Activated naive CD4-positive, alpha-beta T cell treated with anti-CD3 and anti-CD28 coated beads, Interleukin-2, amount 50 U/mL, for 72 hours (primary cell): ENCODE data around the gene CACNB4. TPM values are rescaled to one million over a fixed set of nuclear protein-coding genes. Genes with fewer than 3 reads are reported as not detected.
"Not testable (repeated sequence)": the region's sequence is repeated elsewhere in the genome, so short reads cannot be mapped to it uniquely, and the experiment has no call there.

Experiments
- ATAC-seq, 2 donors: fragments of 150-1000 bp; cut with Tn5 transposase; 2 replicates each; pipeline ENCODE4 v1.10.0; 2021; ENCODE audit warnings: mild to moderate bottlenecking in 2 of 2, moderate library complexity in 2 of 2
- DNase-seq, 2 donors: peaks; one replicate each; pipeline ENCODE4 v3.0.0; 2021 to 2022; ENCODE audit warnings: low spot score in 2 of 2
- H3K27ac Mint-ChIP-seq, 2 donors: one replicate each; pipeline ENCODE4 v1.8.0; 2022; ENCODE audit warnings: mild to moderate bottlenecking in 2 of 2, mixed read lengths in 2 of 2
- H3K36me3 Mint-ChIP-seq, 2 donors: one replicate each; pipeline ENCODE4 v1.8.0; 2022; ENCODE audit warnings: mixed read lengths in 2 of 2
- H3K9me3 Mint-ChIP-seq, 2 donors: one replicate each; pipeline ENCODE4 v1.8.0; 2022; ENCODE audit warnings: mixed read lengths in 2 of 2
- total RNA-seq, 2 donors: library from RNA; stranded (reverse); gene quantifications; one replicate each; pipeline ENCODE4 v1.2.3, GENCODE V29; 2022

CACNB4 gene
- total RNA-seq, 2 donors from 2014 or later: 0.32 to 1.5 TPM

DNA sequence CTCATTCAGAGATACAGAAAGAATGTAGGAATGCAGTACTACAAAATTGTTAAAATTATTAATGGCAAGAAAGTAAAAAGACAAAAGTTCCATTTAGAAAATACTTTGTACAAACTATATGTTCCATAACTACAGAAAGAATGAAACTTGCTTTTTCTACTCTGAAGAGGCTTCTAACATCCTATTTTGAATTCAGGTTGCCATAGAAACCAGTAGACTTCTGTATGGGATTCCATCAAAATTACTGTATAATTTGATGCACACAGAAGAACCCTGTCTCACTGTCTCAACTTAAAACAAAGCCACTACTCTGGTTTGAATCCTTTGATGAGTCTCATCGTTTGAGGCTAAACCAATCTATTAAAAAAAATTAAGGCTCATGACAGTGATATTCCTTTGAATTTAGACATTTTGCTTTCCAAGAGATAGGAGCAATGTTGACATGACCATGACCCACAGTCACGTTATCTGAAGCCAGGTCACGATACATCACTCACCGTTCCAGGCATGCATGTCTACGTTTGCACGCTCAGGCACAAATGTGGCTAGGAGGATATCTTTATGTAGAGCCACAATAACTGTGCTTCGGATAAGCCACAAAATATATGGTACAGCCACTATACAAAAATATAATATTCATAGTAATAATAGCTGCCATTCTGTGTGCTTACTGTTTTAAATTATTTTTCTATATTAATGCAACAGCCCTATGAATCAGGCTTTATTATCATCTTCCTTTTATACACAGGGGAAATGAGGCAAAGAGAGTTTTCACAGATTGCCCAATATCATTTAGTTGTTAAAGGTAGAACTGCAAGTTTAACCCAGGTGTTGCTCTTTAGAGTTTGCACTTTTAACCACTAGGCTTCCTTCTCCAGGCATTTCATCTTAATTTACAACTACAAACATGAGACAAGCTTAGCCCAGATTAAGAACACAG is 82.4 kb downstream of the CACNB4 start:
- H3K27ac Mint-ChIP-seq: no peak overlapping the region
- no peak for DNase-seq
- H3K9me3 Mint-ChIP-seq: no peaks in the 10 kb centered on the region
- ATAC-seq: no peak
- H3K36me3 Mint-ChIP-seq: no peaks in the 10 kb centered on the region

DNA sequence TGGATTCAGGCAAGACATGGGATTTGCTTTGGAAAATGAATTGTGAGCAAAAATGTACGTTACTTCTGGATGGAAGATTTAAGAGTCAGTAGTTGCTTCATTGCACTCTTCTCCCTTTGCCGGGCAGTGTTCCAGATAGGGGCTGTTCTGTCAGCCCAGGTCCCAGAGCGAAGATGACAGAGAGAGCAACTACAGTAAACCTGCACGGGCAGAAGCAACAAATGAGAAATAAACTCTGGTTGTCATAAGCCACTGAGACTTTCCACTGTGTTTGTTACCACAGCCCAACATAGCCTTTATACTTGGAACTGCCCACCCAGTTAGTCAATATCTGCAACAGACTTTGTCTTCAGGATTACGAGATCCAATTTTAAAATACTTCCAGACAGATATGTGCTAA is 83.3 kb downstream of the CACNB4 start:
- no peak for DNase-seq
- no peak overlapping the region for H3K27ac Mint-ChIP-seq
- no peaks in the 10 kb centered on the region for H3K36me3 Mint-ChIP-seq
- no peaks in the 10 kb centered on the region for H3K9me3 Mint-ChIP-seq
- ATAC-seq: no peak

DNA sequence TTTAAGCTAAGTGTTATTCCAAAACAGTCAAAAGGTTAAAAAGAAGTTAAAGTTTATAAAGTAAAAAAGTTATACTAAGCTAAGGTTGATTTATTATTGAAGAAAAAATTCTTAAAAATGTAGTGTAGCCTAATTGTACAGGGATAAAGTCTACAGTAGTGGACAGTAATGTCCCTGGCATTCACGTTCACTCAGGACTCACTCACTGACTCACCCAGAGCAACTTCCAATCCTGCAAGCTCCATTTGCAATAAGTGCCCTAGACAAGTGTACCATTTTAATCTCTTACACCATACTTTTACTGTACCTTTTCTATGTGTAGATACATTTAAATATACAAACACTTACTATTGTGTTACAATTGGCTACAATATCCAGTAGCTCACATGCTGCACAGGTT is 86.1 kb downstream of the CACNB4 start:
- no peak for ATAC-seq
- no peak overlapping the region for H3K27ac Mint-ChIP-seq
- DNase-seq: no peak
- no peaks in the 10 kb centered on the region for H3K36me3 Mint-ChIP-seq
- no peaks in the 10 kb centered on the region for H3K9me3 Mint-ChIP-seq

DNA sequence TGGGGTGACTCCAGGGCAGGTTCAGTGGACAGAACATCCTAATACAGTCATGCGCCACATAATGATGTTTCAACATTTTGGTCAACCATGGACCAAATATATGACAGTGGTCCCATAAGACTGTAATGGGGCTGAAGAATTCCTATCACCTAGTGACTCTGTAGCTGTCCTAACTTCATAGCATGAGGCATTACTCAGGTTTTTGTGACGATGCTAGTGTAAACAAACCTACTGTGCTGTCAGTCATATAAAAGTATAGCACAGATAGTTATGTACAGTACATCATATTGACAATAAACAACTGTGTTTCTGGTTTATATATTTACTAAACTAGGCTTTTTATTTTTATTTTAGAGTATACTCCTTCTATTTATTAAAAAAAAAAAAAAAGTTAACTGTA is 87.1 kb downstream of the CACNB4 start:
- ATAC-seq: no peak
- no peaks in the 10 kb centered on the region for H3K9me3 Mint-ChIP-seq
- H3K36me3 Mint-ChIP-seq: no peaks in the 10 kb centered on the region
- H3K27ac Mint-ChIP-seq: no peak overlapping the region
- DNase-seq: no peak

DNA sequence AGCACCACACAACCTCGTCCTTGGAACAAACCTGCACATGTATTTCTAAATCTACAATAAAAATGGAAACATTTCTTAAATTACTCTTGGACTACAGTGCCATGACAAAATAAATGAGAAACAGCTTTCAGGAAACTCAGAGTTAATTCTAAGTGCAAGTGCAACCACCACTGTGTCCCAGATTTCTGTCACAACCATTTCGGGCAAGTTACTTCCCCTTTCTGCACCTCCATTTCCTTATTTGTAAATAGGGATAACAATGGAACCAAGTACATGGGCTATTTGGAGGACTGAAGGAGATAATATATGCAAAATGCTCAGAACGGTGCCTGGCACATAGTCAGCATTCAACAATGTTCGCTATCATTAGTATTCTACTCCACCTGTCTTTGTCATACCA is 93.2 kb downstream of the CACNB4 start:
- DNase-seq: no peak
- H3K9me3 Mint-ChIP-seq: no peaks in the 10 kb centered on the region
- H3K36me3 Mint-ChIP-seq: no peaks in the 10 kb centered on the region
- ATAC-seq: no peak
- H3K27ac Mint-ChIP-seq: no peak overlapping the region

DNA sequence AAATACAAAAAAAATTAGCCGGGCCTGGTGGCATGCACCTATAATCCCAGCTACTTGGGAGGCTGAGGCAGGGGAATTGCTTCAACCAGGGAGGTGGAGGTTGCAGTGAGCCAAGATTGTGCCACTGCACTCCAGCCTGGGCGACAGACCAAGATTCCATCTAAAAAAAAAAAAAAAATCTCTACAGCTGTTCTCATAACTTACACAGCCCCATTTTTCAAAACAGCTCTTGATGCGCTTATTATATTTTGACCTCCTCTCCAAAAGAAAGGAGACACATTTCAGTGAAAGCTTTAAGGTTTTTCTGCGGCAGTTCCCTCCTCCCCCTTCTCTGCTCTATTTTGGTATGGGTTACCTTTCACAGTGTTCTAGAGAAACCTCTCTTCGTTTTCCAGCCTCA is 95.6 kb downstream of the CACNB4 start:
- not testable (repeated sequence) for DNase-seq, H3K27ac Mint-ChIP-seq, ATAC-seq, H3K9me3 Mint-ChIP-seq, H3K36me3 Mint-ChIP-seq

DNA sequence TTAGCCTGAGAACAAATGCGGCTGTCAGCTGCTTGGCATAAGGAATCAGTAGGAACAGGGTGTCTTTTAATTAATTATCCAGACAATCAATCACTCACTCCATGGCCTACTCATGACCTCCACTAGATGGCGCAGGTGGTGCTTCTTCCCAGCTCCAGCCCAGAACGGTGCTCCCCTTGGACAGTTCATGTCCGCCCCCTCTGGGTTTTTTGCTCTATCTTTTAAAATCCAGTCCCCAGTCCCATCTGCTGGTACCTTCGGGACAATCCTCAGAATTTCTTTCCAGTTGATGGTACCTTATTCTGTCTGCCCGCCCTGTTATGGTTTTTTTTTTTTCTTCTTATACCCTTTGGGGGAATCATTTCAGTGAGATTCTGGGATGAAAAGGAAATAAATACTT is 99.8 kb downstream of the CACNB4 start:
- Mint-ChIP-seq H3K36me3 (no peaks in the 10 kb centered on the region), H3K9me3 (no peaks in the 10 kb centered on the region)
- peak in 1 of 2 donors; percentile 48 for DNase-seq

DNA sequence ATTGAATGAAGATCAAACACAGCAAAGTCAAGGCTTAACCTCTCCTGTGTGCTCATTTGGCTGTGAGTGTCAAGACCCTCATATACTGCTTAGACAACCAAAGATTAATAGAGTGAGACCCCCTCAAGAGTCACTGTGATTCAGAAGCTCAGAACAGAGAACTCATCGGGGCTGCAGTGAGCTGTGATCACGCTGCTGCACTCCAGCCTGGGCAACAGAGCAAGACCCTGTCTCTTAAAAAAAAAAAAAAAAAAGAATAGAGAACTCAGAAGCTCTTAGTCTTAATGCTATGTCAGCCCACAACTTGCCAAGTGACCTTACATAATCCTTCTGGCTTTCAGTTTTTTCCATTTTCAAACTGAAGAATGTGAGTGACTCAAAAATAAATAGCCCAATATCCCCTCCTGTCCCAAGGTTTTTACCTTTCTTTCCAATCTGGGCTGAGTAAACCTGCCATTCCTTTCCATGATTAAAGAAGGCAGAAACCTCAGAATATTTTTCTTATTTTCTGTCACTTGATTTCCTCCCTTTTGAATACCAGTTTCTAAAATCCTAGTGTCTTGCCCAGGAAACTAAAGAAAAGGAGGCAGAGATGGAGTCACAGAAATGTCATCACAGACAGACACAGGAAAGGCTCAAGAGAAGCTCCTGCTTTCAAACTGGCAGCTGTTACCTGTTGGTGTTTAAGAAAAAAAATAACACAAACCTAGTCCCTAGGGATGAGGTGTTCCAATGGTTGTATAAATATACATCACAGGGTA is 102.4 kb downstream of the CACNB4 start:
- ATAC-seq (no peak), DNase-seq (no peak)
- Mint-ChIP-seq H3K36me3 (no peaks in the 10 kb centered on the region), H3K9me3 (no peaks in the 10 kb centered on the region), H3K27ac (no peak overlapping the region)

More for the DNA sequence above, 99.8 kb downstream of the CACNB4 start:
- H3K27ac Mint-ChIP-seq: no peak overlapping the region
- peak; percentile 83 to 85 for ATAC-seq

DNA sequence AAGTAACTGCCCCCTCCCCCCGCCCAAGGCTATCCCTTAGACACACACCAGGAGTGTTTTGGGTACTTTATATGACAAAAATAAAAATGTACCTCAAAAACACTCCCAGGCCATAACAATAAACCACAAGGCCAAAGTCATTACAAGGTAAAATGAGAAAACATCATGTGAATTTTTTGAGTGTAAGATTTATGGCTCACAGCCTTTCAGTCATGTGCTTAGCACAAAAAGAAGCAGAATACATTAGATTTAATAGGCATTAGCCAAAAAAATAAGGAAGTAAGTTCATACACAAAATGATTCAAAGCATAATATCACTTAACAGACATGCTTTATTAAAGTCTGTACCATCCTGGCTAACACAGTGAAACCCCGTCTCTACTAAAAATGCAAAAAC is 103.7 kb downstream of the CACNB4 start:
- Mint-ChIP-seq H3K36me3 (no peaks in the 10 kb centered on the region), H3K27ac (no peak overlapping the region)
- ATAC-seq: no peak

DNA sequence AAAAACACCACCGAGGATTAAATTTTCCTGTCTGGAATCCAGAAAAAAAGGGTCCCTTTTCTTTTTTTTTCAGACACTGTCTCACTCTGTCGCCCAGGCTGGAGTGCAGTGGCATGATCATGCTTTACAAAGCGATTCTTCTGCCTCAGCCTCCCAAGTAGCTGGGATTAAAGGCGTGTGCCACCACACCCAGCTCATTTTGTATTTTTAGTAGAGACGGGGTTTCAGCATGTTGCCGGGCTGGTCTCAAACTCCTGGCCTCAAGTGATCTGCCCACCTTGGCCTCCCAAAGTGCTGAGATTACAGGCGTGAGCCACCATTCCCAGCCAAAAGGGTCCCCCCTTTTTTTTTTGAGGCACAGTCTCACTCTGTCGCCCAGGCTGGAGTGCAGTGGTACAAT is 104.7 kb downstream of the CACNB4 start:
- ATAC-seq: not testable (repeated sequence)

More for the DNA sequence above, 103.7 kb downstream of the CACNB4 start:
- no peaks in the 10 kb centered on the region for H3K9me3 Mint-ChIP-seq
- DNase-seq: no peak

DNA sequence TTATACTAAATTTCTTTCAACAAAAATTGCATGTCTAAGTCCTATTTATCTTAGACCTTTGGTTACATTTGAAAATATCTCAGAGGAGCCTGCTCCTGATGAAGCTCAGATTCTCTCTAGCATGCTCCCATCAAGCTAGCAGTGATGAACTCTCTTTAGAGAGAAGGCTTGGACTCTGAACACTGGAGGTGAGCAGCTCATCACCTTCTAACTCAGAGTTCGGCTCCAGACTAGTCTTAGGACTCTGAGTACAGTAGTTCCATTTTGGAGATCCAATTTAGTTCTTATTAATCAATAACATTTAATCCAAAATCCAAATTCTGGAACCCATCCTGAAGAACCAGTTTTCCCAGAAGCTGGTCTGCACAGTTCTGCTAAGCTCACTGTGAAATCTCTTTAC is 107.8 kb downstream of the CACNB4 start:
- H3K9me3 Mint-ChIP-seq: no peaks in the 10 kb centered on the region
- no peak overlapping the region for H3K27ac Mint-ChIP-seq
- DNase-seq (no peak), ATAC-seq (no peak)
- H3K36me3 Mint-ChIP-seq: no peaks in the 10 kb centered on the region

More for the DNA sequence above, 104.7 kb downstream of the CACNB4 start:
- not testable (repeated sequence) for H3K36me3 Mint-ChIP-seq, DNase-seq, H3K9me3 Mint-ChIP-seq, H3K27ac Mint-ChIP-seq

DNA sequence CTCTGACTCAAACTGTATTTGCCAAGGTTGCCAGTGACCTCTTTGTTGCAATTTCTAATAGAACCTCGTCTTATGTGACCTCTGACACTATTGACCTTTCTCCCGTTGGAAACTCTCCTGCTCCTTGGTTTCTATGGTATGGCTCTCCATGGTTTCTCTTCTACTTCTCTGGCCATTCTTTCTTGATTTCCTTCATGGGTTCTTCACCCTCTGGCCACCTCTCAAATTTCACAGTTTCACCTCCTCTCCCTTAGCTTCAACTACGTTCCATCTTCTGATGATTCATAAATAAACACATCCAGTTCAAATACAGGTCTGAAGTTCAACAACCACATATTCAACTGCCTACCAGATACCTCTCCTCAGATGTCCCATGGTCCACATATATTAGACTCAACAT is 109.5 kb downstream of the CACNB4 start:
- ATAC-seq: no peak
- H3K27ac Mint-ChIP-seq: no peak overlapping the region
- H3K36me3 Mint-ChIP-seq: no peaks in the 10 kb centered on the region
- DNase-seq: no peak
- no peaks in the 10 kb centered on the region for H3K9me3 Mint-ChIP-seq

DNA sequence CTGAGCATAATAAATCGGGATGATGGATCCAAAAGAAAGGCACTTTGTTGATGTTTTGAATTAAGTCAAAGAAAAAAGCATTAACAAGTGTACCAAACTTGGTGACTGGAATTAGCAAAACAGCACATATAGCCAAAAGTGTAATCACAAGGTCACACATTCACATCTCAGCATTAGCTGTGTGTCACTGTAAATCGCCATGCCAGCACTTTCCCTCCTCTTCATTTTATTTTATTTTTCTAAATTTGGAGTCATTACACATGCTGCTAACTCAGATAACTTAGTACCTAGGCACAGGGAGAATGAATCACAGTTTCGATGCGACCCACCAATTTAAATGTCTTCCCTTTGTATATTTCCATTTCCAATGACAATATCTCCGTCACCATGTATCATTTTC is 111.4 kb downstream of the CACNB4 start:
- DNase-seq: no peak
- H3K27ac Mint-ChIP-seq: no peak overlapping the region
- H3K9me3 Mint-ChIP-seq: no peaks in the 10 kb centered on the region
- no peaks in the 10 kb centered on the region for H3K36me3 Mint-ChIP-seq
- ATAC-seq: no peak

DNA sequence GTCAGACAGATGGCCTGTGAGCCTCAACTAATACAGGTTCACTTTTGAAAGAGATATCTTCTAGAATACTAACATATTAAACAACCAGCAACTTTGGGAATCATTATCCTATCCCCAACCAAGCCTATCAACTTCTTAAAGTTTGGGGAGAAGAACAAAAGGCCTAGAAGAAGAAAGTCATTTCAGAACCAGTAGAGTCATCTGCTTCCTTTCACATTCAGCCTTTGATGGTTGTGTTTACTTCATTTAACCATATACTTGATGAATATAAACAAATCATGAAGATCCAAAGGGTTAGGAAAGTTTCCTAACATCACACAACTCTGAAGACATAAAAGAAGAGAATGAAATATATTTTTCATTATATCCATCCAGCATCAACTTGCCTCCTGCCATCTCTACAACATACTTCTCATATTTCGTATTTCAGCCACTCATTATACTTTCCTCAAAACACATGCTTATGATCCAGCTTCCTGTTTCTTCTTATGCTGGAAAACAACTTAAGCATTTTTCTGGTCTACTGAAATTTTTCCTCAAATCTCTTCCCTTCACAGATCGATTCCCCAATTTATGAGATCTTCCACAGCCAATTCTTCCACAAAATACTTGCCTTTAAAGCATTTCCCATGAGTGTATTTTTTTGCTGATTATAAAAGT is 114.3 kb downstream of the CACNB4 start:
- peak in 1 of 2 donors; percentile 85 for ATAC-seq
- H3K9me3 Mint-ChIP-seq: no peaks in the 10 kb centered on the region
- no peak overlapping the region for H3K27ac Mint-ChIP-seq

DNA sequence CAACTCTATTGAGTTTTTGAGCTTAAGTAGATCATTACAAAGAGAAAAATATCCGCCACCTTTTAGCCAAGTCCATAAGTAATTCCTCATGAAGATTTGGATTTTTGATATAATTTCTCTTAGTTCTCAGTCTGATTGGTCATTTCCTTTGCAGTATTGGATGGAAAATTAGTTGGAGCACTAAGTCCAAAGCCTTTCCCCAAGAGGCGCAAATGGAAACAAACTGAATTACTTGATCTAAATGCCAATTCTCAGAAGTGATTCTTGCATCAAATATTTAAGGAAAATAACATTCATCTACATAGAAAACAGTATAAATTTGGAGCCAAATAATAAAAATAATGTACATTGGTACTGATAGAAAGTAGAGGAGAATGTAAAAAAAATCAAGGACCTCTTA is 115.6 kb downstream of the CACNB4 start:
- Mint-ChIP-seq H3K9me3 (no peaks in the 10 kb centered on the region), H3K27ac (no peak overlapping the region), H3K36me3 (no peaks in the 10 kb centered on the region)
- no peak for DNase-seq
- ATAC-seq: no peak

More for the DNA sequence above, 114.3 kb downstream of the CACNB4 start:
- DNase-seq: no peak
- H3K36me3 Mint-ChIP-seq: no peaks in the 10 kb centered on the region

DNA sequence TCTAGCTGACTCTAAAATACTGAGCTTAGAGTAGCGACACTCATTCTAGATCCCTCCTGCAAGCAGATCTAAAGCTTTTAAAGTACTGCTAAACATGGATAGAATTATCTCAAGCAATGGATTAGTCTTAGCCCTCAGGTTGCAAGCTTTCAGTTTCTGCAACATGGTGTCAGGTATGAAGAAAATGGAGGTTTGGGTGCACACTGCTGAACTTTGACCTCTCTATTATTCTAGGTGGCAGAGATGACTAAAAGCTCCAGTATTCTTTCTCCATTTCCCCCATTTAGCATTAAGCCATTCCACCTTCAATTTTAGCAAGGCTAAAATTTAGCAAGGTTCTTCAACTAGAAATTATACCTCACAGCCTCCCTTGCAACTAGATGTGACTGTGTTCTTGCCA is 117.0 kb downstream of the CACNB4 start:
- Mint-ChIP-seq H3K36me3 (no peaks in the 10 kb centered on the region), H3K9me3 (no peaks in the 10 kb centered on the region), H3K27ac (no peak overlapping the region)
- no peak for DNase-seq
- ATAC-seq: no peak

DNA sequence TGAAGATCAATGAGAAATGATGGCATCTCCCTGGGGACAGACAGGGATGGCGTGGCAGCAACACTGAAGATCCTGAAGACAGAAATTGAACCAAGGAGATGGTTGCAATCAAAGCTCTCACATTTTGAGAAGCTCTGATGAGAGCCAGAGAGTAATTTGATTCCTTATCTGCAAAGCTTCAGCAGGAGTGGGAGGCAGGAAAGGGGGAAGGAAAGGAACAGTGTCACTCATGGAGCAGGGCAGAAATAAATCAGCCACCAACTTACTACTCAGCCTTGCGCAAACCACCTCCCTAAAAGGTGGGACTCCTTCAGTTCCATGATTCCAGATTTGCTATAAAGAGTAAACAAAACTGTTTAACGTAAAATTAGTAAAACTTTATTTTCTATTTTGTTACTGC is 119.2 kb downstream of the CACNB4 start:
- H3K9me3 Mint-ChIP-seq: no peaks in the 10 kb centered on the region
- no peaks in the 10 kb centered on the region for H3K36me3 Mint-ChIP-seq

More for the DNA sequence above, 119.2 kb downstream of the CACNB4 start:
- DNase-seq (no peak), ATAC-seq (no peak)
- no peak overlapping the region for H3K27ac Mint-ChIP-seq
